ENCODE data around the gene ARL5B. TPM values are rescaled to one million over a fixed set of nuclear protein-coding genes. Genes with fewer than 3 reads are reported as not detected.

The ARL5B gene
- polyA plus RNA-seq, 1 experiment, result 2.7 TPM

DNA sequence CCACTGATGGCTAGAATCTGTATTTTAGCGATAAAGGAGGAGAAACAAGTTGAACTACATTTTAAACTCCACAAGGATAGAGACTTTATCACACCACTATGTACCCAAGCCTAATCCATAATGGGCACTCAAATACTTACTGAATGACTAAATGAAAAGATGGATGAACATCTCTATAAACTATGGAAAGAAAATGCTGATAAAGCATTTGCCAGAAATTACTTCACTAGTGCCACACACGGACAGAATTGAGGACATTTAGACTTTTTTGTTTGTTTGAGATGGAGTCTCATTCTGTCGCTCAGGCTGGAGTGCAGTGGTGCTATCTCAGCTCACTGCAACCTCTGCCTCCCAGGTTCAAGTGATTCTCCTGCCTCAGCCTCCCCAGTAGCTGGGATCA is 6.1 kb upstream of the ARL5B start:
- DNase-seq (ENCODE audit: low read depth), result no peak
- TF ChIP-seq, protein P1, sequence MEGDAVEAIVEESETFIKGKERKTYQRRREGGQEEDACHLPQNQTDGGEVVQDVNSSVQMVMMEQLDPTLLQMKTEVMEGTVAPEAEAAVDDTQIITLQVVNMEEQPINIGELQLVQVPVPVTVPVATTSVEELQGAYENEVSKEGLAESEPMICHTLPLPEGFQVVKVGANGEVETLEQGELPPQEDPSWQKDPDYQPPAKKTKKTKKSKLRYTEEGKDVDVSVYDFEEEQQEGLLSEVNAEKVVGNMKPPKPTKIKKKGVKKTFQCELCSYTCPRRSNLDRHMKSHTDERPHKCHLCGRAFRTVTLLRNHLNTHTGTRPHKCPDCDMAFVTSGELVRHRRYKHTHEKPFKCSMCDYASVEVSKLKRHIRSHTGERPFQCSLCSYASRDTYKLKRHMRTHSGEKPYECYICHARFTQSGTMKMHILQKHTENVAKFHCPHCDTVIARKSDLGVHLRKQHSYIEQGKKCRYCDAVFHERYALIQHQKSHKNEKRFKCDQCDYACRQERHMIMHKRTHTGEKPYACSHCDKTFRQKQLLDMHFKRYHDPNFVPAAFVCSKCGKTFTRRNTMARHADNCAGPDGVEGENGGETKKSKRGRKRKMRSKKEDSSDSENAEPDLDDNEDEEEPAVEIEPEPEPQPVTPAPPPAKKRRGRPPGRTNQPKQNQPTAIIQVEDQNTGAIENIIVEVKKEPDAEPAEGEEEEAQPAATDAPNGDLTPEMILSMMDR (IDR thresholded peaks at IDR 0.05; ENCODE audit: insufficient read depth, low read depth, low read length), result no peak
- H3K27me3 ChIP-seq (ENCODE audit: control insufficient read depth, insufficient read depth, low read length), result no peaks in the 10 kb centered on the region
- CTCF ChIA-PET, result no interaction called here
- H3K4me3 ChIP-seq (ENCODE audit: low read depth, low read length), result no peak overlapping the region
- POLR2A ChIA-PET, result no interaction called here
- H3K36me3 ChIP-seq (ENCODE audit: control insufficient read depth, insufficient read depth, low read length), result no peaks in the 10 kb centered on the region

DNA sequence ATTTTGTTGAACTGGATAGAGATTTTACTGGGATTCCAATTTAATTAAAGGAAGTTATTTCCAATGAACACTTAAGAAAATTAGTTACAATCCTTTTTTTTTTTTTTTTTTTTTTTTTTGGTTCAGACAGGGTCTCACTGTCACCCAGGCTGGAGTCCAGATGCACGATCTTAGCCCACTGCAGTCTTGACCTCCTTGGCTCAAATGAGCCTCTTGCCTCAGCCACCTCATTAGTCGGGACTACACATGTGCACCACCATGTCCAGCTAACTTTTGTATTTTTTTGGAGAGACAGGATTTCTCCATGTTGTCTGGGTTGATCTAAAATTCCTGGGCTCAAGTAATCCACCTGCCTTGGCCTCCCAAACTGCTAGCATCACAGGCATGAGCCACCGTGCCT is 2.5 kb upstream of the ARL5B start:
- POLR2A ChIA-PET, result no interaction called here
- H3K36me3 ChIP-seq (ENCODE audit: control insufficient read depth, insufficient read depth, low read length), result no peaks in the 10 kb centered on the region
- CTCF ChIA-PET, result no interaction called here
- DNase-seq (ENCODE audit: low read depth), result no peak
- TF ChIP-seq, protein P1 (IDR thresholded peaks at IDR 0.05; ENCODE audit: insufficient read depth, low read depth, low read length), result no peak
- no peaks in the 10 kb centered on the region for H3K27me3 ChIP-seq (ENCODE audit: control insufficient read depth, insufficient read depth, low read length)
- H3K4me3 ChIP-seq (ENCODE audit: low read depth, low read length), result no peak overlapping the region

DNA sequence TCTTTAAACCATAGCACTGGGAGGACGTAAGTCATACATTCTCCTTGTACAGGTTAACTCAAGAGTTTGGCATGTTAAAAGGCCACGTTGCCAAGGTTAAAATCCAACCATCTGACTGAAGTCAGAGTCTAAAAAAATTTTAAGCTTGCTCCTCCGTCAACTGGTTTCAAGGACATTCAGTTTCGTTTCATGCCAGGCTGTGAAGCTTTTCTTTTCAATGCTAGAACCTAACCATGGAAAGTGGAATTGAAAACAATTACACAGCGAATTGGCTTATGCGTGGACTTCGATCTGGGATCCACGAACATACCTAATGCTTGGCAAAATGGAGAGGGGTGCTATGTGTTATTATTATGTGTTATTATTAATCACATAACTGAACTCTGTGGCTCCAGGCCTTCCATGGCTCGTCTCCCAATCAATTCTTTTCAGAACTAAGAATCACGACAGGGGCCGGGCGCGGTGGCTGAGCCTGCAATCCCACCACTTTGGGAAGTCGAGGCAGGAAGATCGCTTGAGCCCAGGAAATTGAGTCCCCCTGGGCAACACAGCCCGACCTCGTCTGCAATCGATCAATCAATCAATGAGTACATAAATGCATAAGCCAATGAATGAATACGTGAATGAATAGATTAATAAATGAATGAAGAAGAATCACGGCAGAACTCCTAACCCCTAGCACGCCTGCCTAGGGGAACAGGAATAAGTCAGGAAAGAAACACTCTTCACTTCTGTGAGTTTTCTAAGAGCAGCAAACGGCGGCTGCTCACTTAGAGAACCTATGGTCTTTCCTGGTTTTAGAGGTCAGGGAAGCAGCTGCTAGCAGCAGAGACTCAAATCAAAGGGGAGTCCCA is 733 bp upstream of the ARL5B start:
- no peaks in the 10 kb centered on the region for H3K27me3 ChIP-seq (ENCODE audit: control insufficient read depth, insufficient read depth, low read length)
- POLR2A ChIA-PET, result interaction anchor here (0.6 kb wide), 1 partner anchor 20 kb away, joined by 13 read pairs; no protein-coding TSS in a partner anchor
- CTCF ChIA-PET, result no interaction called here
- TF ChIP-seq, protein P1 (IDR thresholded peaks at IDR 0.05; ENCODE audit: insufficient read depth, low read depth, low read length), result no peak
- H3K4me3 ChIP-seq (ENCODE audit: low read depth, low read length), result peak overlapping the region; percentile 98
- no peaks in the 10 kb centered on the region for H3K36me3 ChIP-seq (ENCODE audit: control insufficient read depth, insufficient read depth, low read length)
- no peak for DNase-seq (ENCODE audit: low read depth)

DNA sequence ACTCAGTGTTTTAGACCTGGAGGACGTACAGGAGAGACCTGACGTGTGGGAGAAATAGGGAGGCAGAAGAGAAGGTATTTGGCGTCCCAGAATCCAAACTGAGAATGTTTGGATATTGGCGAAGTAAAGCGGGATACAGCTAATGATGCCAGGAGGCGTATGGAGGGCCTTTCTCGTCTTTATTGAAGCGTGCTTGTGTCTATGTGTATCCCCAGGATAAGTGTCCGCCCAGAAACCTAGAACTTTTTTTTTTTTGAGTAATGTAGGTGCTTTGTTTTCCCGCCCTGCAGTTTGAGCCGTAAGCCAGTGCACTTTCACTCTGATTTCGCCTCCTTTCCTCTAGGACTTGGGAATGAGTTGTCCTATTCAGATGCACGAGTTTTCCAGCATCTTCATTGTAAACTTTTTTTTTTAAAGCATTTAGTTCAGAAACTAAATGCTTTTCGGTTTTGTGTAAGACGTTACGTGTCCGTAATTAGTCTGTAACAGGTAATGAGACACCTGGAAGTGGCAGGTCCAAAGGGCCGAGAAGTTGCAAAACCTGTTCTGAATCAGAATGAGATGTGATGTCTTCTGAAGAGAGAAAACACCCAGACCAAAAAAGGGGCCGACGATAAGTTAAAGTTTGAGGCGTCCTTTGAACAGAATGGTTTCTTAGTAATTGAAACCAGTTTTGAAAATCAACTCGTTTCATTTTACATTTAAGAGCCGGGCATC is 746 bp downstream of the ARL5B start:
- Histone ChIP-seq H3K36me3 (ENCODE audit: control insufficient read depth, insufficient read depth, low read length) (no peaks in the 10 kb centered on the region), H3K4me3 (ENCODE audit: low read depth, low read length) (peak overlapping the region; percentile 98), H3K27me3 (ENCODE audit: control insufficient read depth, insufficient read depth, low read length) (no peaks in the 10 kb centered on the region)
- ChIA-PET CTCF (no interaction called here), POLR2A (no interaction called here)
- TF ChIP-seq, protein P1 (IDR thresholded peaks at IDR 0.05; ENCODE audit: insufficient read depth, low read depth, low read length), result no peak
- DNase-seq (ENCODE audit: low read depth), result no peak

DNA sequence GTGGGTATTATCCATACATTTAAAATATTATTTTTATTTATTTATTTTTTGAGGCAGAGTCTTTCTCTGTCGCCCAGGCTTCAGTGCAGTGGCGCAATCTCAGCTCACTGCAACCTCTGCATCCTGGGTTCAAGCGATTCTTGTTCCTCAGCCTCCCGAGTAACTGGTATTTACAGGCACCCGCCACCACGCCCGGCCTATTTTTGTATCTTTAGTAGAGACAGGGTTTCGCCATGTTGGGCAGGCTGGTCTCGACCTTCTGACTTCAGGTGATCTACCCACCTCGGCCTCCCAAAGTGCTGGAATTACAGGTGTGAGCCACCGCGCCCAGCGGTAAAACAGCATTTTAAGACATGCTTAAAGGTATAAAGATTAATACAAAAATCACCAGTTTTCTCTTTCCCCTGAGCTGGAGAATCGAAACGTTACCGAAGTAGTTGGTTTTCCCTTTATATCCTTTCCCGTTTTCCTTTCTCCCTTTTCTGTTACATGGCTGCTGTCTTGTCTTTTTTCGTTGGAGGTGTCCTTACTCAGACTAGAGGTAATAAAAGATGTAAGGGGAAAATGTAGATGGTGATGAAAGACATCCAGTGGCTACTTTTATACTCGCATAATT is 1.7 kb downstream of the ARL5B start:
- TF ChIP-seq, protein P1 (IDR thresholded peaks at IDR 0.05; ENCODE audit: insufficient read depth, low read depth, low read length), result no peak
- Histone ChIP-seq H3K4me3 (ENCODE audit: low read depth, low read length) (peak overlapping the region; percentile 98), H3K36me3 (ENCODE audit: control insufficient read depth, insufficient read depth, low read length) (no peaks in the 10 kb centered on the region), H3K27me3 (ENCODE audit: control insufficient read depth, insufficient read depth, low read length) (no peaks in the 10 kb centered on the region)
- ChIA-PET POLR2A (no interaction called here), CTCF (no interaction called here)
- no peak for DNase-seq (ENCODE audit: low read depth)
